CD4-positive, alpha-beta T cell treated with Interleukin-10 for 1 hour (primary cell): Measurements from ENCODE around the gene RALGAPA2.
A peak's percentile ranks its signal among the peaks of the same experiment; 100 is the strongest.

Experiments used
- DNase-seq: peaks from one replicate; pipeline ENCODE4 v3.0.0-alpha.2; 2020

Gene RALGAPA2

DNA sequence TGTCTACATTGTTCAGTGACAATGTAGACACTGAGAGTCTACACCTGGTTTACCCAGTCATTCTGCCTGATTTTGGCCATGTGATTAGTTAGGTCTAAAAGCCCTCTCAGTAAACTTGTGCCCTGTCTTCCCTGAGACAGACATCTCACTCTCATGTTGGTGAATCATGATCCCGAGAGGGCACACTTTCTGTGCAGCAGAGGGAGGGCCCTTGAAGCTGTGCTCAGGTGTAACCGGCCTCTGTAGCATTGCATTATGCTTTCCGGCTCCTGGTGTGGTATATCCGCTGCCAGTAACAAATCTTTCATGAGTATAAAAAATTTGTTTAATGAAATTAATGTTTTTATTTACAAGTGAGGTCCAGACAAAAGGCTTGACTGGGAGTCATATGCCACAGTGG, 85.0 kb downstream of the RALGAPA2 start:
- DNase-seq: no peak

GRCh38 chr20:20624914-20625313, 87.5 kb downstream of the RALGAPA2 start:
- no peak for DNase-seq

DNA sequence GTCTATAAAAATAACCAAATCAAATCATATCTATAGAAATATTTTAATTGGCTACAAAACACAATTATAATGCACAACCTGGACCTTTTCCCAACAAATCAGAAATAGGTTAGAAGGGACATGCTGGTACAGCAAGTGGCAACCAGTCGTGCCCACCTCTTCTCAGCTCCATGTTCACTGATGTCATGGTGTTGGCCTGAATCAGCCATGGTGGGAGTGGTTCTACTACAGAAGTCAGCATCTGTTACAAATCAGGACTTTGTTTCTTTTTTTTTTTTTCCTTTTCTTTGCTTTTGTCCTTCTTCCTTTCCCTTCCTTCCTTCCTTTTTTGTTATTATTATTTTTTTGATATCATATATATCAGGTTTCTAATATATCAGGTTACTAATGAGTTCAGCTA, 91.2 kb downstream of the RALGAPA2 start:
- no peak for DNase-seq

- DNase-seq: no peak
Observed at GRCh38 chr20:20614391-20614790, 98.1 kb downstream of the RALGAPA2 start.

- DNase-seq: no peak
Observed at GRCh38 chr20:20612251-20612650, 100.2 kb downstream of the RALGAPA2 start.

- DNase-seq: no peak
Observed at GRCh38 chr20:20611167-20611566, 101.3 kb downstream of the RALGAPA2 start.

DNA sequence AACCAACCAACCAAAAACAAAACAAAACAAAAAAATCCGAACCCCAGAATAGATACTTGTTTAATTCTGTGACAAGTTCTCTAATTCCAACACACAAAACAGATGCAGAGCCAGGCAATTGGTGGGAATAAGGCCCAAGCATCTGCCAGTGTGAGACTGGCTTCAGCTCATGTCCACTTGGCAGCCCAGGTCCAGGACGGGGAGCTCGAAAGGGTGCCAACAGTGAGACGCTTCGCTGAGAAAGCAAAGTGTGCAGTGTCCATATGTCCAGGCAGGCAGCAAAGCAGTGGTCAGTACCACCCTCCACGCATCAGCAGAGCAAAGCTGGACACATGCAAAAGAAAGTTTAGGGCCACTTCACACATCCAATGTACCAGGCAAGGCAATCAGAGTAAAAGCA, 102.9 kb downstream of the RALGAPA2 start:
- DNase-seq: no peak

GRCh38 chr20:20608641-20609040, 103.8 kb downstream of the RALGAPA2 start:
- DNase-seq: no peak

DNA sequence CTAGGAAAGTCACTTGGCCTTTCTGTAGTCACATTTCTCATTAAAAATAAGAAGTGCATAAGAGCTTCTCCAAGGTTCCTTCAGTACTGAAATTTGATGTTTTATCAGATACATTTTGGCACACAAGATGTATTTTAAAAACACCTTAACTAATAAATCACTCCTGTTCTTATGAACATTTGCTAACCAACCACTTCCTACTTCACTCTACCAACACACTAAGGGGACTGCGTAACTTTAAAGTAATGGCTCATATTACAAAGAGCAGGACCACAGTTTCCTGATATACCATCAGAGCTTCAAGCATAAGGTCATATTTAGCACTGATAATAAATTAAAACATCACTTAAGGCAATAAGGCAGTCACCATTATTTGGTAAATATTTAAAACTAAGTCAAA, 104.4 kb downstream of the RALGAPA2 start:
- DNase-seq: no peak

GRCh38 chr20:20606881-20607280, 105.6 kb downstream of the RALGAPA2 start:
- no peak for DNase-seq

DNA sequence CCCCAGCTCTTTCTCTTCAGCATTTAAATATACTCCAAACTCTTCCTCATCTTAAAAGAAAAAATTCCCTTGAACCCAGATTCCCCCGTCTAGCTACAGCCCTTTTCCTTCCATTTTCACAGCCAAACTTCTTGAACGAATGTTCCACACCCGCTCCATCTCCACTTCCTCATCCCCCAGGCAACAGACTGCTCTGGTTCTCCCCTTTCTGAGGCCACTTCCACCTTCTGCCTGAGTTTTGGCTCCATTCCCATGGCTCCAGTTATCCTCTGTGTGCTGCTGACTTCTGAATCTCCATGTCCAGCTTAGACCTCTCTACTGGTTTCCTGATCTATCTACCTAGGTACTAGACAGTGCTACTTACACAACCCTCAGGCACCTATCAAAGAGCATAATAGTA, 106.4 kb downstream of the RALGAPA2 start:
- no peak for DNase-seq

- no peak for DNase-seq
Observed at GRCh38 chr20:20604907-20605306, 107.5 kb downstream of the RALGAPA2 start.

DNA sequence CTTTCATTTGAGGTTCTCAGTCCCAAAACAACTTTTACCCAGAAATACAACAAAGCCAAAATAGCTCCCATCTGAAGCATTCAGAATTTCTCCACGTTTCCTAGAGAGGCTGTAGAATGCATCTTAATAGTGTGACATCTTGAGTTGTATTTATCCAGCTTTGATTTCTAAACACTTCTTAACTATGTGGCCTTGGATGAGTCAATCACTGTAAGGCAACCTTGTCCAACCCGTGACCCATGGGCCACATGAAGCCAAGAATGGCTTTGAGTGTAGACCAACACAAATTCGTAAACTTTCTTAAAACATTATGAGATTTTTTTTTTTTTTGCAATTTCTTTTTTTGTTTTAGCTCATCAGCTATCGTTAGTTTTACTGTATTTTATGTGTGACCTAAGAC, 108.1 kb downstream of the RALGAPA2 start:
- DNase-seq: no peak

DNA sequence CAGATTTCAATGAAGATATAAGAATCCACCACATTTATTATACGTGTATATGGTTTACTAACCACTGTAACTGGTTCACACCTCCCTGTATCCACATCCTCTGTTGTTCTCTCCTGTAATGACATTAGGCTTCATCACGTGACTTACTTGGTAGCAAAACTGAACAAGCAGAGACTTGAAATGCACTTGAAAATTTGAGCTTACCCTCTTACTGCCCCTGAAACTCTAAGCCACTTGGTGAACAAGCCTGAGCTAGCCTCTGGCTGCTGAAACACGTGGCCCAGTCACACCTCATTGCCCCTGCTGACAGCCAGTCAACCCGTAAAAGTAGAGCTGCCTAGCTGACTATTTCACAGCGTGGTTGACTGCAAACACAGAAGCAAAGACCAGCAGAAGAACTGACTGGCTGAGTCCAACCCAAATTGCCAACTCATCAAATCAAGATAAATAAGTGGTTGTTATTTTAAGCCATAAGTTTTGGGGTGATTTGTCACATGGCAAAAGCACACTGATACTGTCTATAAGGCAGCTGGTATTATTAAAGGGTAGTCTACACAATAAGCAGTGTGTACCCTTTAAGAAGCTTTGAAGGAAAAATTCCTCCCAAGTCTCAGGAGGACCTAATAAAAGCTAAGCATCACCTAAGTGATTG, 109.0 kb downstream of the RALGAPA2 start:
- DNase-seq: peak; percentile 47

- DNase-seq: no peak
Observed at GRCh38 chr20:20597966-20598365, 114.5 kb downstream of the RALGAPA2 start.

GRCh38 chr20:20594171-20594530, 118.3 kb downstream of the RALGAPA2 start:
- peak; percentile 25 for DNase-seq

DNA sequence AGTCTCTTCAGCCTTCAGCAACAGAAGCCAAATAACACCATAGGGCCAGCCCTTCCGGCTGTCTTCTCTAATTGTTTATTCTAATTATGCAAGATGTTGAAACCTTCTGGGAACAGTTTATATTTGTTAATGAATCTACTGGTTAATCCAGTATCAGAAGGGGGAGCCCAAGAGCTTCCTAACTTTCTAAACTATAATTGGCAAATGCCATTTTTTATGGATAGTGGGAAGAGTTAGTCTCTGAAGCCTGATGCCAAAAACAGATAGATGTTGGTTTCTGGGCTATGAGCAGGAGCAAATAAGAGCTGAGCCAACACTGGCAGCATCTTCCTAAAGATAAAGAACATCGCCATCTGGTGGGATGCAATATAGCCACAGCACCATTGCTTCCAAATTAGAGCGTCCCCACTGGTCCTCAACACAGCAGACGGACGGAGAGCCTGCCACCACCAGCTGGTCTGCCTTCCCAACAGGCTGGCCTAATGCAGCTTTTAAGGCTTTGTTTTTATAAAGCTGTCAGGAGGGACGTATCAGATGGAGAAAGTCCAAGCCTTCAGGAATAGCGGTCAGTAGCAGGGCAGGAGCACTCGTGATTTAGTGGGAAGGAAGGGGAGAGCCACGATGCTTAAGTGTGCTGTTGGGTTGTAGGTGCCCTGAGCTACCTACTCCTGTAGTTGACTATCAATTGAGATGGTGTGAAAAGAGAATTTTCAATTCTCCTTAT, 118.8 kb downstream of the RALGAPA2 start:
- no peak for DNase-seq

DNA sequence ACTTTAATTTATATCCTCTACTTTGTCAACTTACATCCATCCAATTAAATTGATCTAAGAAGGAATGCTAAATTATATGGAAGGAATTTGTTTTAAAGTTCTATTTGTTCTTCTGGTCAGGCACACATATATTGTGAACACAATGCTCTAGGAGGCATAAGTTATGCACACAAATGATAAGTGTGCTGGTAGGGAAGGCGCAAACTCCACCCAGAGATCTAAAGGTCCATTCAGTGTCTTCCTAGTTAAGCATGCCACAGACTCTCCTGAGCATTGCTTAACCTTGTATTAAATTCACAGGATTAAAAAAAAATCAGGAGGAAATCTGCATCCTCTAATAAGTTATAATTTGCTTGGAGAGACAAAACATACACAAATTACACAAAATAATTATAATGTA, 127.3 kb downstream of the RALGAPA2 start:
- DNase-seq: no peak

GRCh38 chr20:20582734-20583133, 129.7 kb downstream of the RALGAPA2 start:
- no peak for DNase-seq

GRCh38 chr20:20580139-20580538, 132.3 kb downstream of the RALGAPA2 start:
- DNase-seq: no peak

- DNase-seq: no peak
Observed at GRCh38 chr20:20578838-20579237, 133.6 kb downstream of the RALGAPA2 start.

DNA sequence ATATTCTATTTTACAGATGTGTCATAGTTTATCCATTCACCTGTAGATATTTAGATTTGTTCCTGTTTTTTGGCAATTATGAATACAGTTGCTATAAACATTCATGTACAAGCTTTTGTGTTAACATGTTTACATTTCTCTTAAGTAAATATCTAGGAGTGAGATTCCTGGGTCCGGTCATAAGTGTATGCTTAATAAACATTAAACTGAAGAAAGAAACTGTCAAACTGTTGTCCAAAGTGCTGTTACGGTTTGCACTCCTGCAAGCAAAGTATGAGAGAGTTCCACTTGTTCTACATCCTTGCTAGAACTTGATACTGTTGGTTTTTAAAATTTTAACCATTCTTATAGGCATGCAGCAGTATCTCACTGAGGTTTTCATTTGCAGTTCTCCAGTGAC, 138.6 kb downstream of the RALGAPA2 start:
- DNase-seq: no peak

DNA sequence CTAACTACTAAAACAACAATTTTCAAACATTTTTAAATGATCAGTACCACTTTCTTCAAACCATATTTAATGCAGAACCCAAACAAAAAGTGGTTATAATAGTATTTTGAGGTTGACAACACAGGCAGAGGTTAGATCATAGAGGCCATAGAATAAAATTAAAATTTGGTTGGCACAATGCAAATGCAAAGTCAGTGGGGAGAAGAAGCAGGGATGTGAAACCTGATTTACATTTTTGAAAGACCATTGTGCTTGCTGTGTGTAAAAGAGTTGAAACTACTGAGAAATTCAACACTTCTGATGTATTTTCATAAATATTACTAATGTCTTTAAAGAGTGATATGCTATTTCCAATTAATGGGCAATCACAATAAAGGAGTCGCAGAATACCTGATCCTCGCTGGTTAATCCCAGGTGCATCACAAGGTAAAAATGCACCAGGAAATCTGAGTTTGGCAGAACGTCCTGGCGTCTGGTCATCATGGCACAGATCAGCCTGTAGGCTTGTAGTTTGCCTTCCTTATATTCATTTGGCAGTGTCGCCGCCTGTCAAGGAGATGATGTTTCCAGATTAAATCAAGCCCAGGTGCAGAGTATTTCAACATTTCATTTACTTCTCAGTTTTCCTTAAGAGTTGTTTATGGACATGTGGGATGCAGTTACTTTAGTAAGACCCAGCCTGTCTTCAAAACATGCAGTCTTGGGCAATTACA, 141.2 kb downstream of the RALGAPA2 start:
- no peak for DNase-seq

GRCh38 chr20:20568604-20569205, 143.7 kb downstream of the RALGAPA2 start:
- DNase-seq: peak; percentile 34
